Activated CD8-positive, alpha-beta memory T cell treated with anti-CD3 and anti-CD28 coated beads, Interleukin-2, amount 50 U/mL, for 1 hour (primary cell): Measurements from ENCODE around the gene SMPDL3A.
A peak's percentile ranks its signal among the peaks of the same experiment; 100 is the strongest.

Experiments
- DNase-seq: peaks from one replicate; pipeline ENCODE4 v3.0.0-alpha.2; 2020; ENCODE audit errors: extremely low read depth

Gene SMPDL3A

DNA sequence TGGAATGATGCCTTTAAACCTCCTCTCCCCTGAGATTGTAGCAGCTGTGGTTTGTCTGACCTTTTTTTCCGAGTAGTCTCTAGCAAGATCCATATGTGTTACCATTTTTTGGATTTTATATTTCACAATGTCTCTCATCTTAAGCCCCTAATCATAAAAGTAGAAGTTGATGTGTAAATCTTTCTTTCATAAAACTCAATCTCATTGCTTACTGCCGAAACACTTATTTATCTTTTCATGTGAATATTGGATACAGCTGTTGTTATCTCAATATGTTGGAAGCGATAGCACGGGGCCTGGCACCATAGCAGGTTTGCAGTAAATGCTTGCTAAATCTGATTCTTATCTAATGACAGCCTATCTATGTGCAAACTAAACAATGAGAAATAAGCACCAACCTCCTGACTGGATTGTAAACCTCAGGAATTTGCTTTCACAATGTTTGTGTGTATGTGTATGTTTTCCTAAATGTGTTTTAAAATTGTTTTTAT is 14.2 kb downstream of the SMPDL3A start:
- DNase-seq: no peak

DNA sequence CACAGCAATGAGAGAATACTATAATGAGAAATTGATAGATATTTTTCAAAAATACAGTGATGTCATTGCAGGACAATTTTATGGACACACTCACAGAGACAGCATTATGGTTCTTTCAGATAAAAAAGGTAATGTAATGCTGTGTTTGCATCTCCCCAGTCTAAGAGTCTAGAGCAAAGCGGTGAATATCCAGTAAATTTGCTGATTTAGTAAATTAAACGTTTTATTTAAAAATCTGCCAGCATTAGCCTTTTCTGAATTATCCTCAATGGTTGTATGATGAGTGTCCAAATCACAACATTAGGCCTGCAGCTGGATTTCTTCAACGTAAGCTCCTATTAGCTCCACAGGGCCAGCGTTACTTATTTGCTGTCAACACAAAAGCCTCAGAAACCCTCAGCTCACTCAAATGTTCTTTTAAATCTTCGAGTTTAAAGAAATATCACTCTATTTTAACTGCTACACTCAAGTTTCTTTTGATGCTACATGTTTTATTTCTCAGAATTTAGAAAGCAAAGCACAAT is 16.0 kb downstream of the SMPDL3A start:
- no peak for DNase-seq

DNA sequence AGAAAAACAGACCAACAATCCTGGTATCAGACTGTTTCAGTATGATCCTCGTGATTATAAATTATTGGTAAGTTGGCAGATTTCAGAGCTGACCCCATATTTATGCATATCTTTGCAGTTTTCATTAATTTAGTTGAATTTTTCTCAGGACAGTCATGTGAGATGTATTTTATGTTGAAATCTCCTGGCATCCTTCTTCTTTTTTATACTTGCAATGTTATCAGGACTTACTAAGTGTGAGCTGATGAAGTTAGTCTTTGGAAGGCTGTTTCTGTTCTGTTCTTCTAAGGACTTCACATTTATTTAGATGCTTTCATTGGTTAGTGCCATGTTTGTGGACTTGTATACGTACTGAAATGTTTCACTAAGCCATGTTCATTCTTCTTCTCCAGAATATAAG is 17.2 kb downstream of the SMPDL3A start:
- DNase-seq: no peak

DNA sequence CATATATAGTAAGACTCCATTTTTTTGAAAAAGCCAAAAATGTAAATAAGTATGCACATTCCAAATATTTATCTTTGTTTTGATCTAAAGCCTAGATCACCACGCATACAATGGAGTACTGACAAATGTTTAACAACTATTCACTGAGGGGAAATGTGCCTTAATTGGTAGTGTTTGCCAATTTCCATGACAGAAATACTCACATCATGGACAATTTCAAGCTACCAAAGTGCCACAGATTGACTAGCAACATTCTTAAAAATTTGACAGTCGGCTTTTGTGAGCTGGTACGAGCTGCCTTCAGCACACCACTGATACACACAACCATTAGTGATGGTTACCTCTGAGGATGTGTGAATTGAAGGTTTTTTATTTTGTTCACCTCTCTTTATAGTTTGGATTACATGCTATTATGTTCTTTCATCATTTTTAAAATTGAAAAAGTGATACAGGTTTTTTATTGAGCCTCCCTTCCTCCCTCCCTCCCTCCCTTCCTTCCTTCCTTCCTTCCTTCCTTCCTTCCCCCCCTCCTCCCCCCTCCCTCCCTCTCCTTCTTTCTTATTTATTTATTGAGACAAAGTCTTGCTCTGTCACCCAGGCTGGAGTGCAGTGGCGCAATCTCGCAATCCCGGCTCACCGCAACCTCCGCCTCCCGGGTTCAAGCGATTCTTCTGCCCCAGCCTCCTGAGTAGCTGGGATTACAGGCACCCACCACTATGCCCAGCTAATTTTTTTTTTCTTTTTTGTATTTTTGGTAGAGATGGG is 19.2 kb downstream of the SMPDL3A start:
- no peak for DNase-seq

DNA sequence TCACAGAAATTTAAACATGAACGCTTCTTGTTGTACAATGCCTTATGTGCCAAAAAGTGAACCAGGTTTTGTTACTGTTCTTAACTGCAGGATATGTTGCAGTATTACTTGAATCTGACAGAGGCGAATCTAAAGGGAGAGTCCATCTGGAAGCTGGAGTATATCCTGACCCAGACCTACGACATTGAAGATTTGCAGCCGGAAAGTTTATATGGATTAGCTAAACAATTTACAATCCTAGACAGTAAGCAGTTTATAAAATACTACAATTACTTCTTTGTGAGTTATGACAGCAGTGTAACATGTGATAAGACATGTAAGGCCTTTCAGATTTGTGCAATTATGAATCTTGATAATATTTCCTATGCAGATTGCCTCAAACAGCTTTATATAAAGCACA is 19.9 kb downstream of the SMPDL3A start:
- no peak for DNase-seq

DNA sequence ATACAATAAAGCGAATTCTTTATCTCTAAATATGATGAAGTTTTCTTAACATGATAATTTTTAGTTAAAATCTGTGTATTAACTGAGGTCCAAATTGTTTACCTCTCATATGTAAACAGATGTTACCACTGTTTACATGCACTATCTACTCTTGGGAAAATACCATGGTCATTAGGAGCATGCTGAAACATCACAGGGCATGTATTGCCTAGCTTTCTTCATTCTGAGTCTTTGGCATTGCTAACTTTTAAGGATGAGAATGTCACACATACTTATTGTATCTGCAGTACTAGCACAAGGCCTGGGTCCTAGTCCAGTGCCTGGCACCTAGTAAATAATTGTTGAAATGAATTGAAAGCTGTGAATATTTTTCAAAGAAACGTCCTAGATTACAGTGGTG is 20.6 kb downstream of the SMPDL3A start:
- DNase-seq: no peak

DNA sequence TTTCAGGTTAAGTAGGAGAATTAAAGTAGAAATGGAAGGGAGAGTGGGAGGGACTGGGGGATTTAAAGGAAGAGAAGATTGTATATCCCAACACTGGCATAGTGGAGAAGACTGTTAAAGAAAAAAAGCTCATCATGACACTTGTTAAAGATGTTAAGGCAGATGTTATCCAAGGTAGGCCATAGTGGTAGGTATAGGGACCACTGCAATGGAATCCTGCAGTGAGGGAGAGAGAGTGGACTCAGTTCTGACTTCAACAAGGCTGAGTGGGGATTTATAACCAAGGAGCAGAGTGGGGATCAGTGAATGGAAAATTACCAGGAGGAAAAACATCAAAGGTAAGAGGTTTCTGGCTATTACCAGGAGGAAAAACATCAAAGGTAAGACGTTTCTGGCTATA is 21.1 kb downstream of the SMPDL3A start:
- DNase-seq: no peak

DNA sequence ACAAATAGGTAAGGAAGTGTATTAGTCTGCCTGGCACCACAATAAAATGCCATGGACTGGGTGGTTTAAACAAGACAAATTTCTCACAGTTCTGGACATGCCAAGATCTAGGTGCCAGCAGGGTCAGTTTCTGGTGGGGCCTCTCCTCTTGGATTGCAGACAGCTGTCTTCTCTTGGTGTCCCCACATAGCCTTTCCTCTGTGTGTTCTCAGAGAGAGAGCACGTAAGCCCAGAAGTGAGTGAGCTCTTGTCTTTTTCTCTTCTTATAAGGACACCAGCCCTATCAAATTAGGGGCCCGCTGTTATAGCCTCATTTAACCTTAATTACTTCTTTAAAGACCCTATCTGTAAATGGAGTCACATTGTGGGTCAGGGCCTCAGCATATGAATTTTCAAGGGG is 28.3 kb downstream of the SMPDL3A start:
- no peak for DNase-seq

DNA sequence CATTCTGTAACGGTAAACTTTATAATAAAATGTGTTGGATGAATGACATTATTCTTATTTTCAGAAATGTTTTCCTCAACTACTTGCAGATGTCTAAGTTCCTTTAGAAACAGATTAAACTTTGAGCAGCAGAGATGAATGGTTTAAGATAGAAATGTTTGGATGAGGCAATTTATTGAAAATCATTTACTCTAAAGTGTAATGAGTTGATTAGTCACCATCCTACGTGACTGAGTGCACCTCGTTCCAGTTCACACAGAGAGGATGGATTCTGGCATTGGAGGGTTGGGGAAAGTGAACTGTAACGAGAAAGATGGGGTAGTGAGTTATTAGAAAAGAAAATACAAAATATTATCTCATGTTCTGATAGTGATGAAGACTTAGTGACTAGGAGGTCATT is 28.7 kb downstream of the SMPDL3A start:
- DNase-seq: no peak

DNA sequence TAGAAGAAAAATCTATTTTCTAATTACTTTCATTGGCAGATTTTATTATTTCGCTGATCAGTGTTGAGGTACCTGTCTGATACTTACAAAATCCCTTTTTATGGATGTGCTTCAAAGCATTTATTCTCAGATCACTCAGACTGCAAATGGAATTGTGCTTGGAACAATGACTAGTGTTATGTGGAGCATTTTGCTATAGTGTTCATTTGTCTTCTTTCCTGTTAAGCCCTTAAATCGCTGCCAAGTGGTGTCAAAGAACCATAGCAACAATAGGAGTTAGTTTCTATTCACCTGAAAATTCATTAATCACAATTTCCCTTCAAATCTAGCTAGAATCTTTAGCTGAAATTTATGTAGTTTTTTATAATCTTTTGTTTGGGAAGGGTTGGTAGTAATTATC is 29.8 kb downstream of the SMPDL3A start:
- DNase-seq: no peak

DNA sequence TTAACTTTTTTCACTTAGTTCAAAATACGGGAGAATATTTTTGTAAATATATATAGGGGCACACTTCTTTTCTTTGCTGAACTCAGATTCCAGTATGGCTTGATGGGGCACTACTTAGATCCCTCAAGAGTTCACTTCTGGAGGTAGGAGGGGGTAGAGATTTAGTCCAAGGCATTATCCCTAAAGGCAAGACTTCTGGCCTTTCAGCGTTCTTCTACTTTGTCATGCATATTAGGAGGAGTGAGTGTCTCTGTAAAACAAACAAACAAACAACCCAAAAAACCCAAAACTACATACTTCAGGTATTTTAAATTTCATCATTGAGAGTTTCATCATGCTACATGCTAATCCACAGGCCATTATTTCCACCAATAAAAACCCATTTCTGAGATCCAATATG is 32.0 kb downstream of the SMPDL3A start:
- DNase-seq: no peak

DNA sequence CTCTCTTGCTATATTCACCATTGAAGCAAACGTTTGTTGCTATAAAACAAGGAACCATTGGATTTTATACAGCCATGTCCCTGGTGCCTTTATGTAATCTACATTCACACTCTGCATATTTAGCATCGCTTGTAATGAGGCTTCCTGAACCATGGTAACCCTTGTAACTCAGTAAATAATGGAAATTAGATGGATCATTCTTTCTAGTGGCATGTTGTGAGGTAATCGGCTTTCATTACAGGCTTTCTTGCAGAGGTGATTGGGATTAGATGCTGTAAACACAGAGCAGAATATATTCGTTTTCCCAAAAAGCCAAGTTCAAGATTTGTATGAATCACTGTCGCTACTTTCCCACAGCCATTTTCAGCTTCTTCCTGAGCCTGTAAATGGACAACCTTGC is 36.1 kb downstream of the SMPDL3A start:
- no peak for DNase-seq

DNA sequence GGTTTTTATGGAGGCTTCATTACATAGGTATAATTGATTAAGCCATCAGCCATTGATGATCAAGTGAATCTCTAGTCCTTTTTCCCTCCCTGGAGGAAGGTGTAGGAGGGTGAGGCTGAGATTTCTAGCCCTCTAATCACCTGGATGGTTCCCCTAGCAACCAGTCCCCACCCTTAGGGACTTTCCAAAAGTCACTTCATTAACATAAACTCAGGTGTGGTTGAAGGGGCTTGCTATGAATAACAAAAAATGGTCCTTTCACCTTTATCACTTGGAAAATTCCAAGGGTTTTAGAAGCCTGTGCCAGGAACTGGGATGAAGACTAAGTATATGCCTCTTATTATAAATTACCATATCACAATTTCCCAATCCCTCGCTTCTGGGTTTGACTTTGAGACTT is 40.4 kb downstream of the SMPDL3A start:
- no peak for DNase-seq

DNA sequence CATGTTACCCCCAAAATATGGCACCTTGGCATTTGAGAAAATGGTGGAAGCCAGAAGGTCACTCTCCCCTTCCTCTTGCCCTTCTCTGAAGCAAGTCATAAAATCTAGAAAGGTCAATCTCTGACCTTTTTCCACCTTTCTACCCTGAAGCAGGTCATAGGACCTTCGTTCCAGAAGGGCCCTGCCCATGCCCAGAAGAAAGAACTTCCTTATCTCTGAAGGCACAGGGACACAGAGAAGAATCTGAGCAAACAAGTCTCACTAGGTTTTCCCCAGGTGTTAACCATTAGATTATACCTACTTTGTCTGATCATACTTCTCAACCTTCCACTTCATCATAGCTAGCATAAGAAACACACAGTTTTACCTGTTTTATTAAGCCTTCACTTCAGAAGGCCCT is 42.5 kb downstream of the SMPDL3A start:
- DNase-seq: no peak

DNA sequence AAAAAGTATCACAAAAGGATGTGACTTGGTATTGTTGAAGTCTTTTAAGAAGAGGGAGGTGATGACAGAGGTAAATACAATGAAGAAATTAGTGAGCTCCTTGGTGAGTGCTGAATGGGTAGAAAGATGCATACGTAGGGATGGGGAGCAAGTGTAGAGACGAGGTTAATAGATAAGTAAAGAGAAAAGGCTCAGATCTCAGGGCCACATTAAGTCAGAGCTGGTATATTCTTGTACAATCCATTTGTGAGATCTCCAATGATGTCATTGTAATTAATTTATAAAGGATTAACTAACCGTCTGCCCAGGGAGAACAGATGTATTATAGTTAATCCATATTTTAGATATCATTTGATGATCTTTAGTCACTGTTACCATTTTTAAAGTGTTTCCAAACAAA is 43.4 kb downstream of the SMPDL3A start:
- no peak for DNase-seq

DNA sequence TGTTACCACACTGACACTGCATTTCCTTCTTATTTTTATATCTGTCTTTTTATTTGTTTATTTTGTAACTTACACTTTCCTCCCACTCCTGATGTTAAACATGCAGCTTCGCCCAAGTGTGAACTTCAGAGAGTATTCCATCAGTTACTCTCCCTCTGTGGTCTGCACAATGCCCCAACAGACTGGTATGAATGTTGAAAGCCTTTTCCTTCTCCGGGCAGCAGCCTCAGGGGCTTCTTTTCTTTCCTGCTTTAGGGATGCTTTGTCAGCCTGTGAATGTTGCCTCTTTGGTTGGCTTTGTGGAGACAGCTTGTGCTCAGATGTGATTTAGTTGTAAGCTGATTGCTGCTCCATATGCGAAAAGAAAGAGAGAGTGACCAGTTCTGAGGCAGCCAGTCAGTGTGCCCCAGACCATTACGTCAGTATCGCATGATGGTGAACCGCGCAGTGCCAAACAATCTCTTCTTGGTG is 44.0 kb downstream of the SMPDL3A start:
- DNase-seq: no peak

DNA sequence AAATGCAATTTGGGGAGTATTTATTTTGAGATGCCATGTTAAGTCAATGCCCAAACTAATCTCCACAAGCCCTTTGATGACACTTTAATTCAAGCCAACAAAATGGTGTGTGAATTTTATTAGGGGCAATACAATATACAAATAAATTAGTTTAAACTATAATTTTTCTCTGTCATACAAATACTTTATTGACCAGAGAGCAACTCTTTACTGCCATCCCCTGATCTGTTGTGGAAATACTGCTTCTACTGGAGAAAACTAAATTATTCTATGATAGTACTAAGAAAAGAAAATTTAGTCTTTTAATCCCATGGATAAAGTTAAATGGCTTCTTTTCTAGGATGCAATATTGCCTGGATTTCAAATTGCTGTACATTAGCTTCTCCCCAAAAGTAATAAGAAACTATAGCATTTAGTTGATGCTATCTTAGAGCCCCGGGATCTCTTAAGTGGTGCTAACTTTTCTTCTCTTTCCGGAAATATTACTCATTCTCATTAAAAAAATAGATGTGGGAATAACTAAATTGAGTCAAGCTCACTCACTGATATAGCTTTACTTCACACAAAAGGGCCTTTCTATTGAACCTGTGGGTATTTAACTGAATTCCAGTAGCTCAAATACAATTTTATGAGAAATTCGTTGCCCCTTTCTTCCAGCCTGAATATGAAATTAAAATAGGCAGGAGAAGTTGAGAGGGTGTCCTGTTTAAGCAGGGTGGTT is 49.2 kb downstream of the SMPDL3A start:
- no peak for DNase-seq

DNA sequence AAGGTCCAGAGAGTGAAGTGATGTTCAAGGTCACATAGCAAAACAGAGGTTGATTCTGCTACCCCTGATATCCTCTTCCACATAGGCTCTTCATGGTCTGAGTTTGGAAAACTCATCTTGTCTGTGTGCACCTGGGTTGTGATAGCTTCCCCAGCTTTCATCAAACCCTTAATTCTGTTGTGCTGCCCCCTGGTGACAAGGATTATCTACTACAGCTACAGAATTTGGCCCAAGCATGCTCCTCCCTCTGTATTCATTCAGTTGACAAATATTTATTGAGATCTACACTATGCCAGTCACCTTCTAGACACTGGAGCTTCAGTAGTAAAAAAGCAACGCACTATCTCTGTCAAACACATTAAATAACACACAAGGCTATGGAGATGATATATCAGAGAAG is 50.4 kb downstream of the SMPDL3A start:
- DNase-seq: peak; percentile 7

DNA sequence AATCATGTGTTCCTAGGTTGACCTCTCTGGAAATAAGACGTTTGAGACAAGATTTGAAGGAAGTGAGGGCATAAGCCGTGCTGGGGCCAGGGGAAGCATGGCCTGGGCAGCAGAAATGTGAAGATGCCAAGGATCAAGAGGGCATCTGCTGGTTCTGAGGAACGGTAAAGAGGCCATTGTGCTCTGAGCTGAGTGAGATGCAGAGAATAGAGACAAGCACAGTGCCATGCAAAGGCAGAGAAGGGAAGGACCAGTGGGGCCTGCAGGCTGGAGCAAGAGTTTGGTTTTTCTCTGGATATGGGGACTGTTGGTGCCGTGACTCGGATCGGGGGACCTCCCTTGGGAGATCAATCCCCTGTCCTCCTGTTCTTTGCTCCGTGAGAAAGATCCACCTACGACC is 50.8 kb downstream of the SMPDL3A start:
- DNase-seq: no peak

DNA sequence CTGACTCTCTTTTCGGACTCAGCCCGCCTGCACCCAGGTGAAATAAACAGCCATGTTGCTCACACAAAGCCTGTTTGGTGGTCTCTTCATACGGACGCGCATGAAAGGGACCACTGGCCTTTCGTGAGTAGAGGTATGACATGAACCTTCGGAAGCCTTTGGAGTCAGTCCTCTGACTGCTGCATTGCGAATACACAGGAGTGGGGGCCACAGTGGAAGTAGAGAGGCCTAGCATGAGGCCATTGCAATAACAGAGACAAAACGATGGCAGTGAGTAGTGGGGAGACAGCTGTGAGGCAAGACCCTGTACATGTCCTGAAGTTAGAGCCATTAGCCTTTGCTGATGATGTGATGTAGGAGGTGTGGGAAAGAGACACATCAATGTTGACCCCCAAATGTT is 56.4 kb downstream of the SMPDL3A start:
- DNase-seq: no peak

DNA sequence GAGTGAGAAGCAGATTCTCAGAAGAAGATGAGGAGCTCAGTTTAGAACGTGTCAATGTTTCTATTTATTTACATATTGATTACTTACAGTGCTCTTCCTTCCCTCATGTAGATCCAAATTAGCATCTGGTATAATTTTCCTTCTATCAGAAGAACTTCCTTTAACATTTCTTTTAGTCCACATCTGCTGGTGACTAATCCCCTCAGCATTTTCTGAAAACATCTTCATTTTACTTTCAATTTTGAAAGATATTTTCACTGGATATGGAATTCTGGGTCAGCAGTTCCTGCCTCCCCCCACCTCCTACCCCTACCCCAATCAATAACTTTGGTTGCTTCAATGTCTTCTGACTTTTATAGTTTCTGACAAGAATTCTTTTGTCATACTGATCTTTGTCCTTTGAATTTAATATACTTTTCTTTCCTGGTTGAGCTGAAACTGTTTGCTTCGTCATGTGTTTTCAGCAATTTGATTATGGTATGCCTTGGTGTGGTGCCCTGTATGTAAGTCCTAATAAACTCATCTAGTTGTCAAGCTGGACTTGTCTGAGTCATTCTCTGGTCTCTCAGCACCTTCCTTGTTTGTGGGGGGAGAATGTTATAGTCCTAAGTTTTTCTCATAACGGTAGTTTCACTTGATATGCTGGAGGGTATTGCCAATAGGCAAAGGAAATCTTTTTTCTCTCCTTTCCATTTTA is 57.0 kb downstream of the SMPDL3A start:
- no peak for DNase-seq

DNA sequence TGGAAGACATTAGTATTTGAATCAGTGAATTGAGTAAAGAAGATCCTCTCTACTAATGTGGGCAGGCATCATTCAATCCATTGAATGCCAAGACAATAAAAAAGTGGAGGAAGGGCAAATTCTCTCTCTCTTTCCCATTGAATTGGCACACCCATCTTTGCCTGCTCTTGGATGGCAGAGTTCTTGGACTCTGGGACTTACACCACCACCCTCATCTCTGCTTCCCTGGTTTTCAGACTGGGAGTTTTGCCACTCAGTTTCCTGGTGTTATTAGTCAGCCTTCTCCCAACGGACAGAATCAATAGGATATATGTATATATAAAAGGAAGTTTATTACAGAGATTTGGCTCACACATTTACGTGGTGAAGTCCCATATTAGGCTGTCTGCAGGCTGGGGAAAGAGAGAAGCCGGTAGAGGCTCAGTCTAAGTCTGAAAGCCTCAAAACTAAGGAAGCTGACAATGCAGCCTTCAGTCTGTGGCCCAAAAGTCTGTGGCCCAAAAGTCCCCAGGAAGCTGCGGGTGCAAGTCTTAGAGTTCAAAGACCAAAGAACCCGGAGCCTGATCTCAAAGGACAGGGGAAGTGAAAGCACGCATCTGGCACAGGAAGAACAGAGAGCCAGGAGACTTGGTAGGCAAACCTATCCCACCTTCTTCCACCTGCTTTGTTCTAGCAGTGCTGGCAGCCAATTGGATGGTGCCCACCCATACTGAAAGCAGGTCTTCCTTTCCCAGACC is 64.4 kb downstream of the SMPDL3A start:
- no peak for DNase-seq
